Activated CD8-positive, alpha-beta memory T cell treated with anti-CD3 and anti-CD28 coated beads, Interleukin-2, amount 50 U/mL, for 1 hour (primary cell): ENCODE measurements around the gene CTSE.

Source experiments
- DNase-seq: peaks from one replicate; pipeline ENCODE4 v3.0.0-alpha.2; 2020; ENCODE audit errors: extremely low read depth

CTSE gene

DNA sequence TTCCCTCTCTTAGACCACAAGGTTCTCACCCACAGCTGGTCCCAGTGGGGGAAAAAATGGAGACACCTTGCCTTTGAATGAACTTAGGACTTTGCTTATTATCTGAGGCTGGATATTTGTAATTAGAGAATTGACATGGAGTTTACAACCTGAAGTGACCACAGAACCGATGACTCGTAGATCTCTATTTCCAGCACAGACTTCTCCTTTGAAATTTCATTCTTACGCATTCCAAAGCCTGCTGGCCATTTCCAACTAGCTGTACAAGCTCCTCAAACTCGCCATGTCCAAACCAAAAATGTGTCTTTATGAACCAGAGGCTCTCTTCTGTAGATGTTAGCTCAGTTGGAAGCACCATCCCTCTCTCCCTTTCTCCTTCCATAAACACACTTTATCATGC is 32.5 kb downstream of the CTSE start:
- no peak for DNase-seq

DNA sequence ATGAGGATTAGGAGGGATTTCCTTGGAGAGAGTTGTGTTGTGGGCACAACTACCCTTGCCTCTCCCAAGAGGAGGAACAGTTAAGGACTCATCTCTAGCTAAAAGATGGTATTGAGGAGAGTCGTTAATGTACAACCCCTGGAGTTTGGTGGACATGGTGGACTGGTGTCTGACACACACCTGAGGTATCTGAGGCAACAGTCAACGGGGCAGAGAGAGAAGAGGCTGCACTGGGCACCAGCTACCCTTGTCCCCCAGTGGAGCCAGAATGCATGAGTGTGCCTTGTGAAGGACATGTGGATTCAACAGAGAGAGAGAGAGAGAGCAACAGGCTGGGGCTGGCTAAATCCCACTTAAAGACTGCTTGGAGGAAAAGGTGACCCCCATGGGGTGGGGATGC is 33.5 kb downstream of the CTSE start:
- no peak for DNase-seq

- no peak for DNase-seq
Observed at GRCh38 chr1:205989786-205990185, 33.9 kb downstream of the CTSE start.

GRCh38 chr1:205988585-205988995 is 35.1 kb downstream of the CTSE start:
- DNase-seq = no peak

- DNase-seq = no peak
Observed at GRCh38 chr1:205986861-205987260, 36.8 kb downstream of the CTSE start.

DNA sequence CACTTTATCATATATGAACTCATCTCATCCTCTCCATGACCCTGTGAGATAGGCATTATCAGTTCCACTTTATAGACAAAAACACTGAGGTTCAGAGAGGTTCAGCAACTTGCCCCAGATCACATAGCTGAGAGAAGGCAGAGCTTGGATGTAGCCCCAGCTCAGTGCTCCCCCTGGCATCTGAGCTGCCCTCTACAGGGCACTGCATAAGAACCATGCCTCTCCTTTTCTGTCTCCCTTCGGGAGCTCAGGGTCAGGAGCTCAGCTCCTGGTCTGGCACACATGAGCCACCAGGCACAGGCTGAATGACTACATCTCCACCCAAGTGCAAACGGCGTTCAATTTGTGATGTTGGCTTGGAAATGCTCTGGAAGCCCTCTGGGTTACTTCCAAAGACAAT is 37.4 kb downstream of the CTSE start:
- no peak for DNase-seq

- DNase-seq = no peak
Observed at GRCh38 chr1:205985330-205986005, 38.2 kb downstream of the CTSE start.

- DNase-seq = no peak
Observed at GRCh38 chr1:205983925-205984725, 39.6 kb downstream of the CTSE start.

DNA sequence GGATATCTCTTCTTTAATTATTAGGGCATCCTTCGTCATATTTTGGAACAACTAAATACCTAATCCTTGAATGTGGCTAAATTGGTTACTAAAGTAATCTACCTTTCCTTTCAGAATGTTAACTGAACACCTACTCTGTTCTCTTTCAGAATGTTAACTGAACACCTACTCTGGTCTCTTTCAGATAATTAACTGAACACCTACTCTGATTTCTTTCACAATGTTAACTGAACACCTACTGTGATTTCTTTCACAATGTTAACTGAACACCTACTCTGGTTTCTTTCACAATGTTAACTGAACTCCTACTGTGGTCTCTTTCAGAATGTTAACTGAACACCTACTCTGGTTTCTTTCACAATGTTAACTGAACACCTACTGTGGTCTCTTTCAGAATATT is 42.4 kb downstream of the CTSE start:
- no peak for DNase-seq

GRCh38 chr1:205980237-205980870 is 43.3 kb downstream of the CTSE start:
- no peak for DNase-seq

- DNase-seq = no peak
Observed at GRCh38 chr1:205979301-205979700, 44.4 kb downstream of the CTSE start.

GRCh38 chr1:205978676-205979075 is 45.0 kb downstream of the CTSE start:
- DNase-seq = no peak

DNA sequence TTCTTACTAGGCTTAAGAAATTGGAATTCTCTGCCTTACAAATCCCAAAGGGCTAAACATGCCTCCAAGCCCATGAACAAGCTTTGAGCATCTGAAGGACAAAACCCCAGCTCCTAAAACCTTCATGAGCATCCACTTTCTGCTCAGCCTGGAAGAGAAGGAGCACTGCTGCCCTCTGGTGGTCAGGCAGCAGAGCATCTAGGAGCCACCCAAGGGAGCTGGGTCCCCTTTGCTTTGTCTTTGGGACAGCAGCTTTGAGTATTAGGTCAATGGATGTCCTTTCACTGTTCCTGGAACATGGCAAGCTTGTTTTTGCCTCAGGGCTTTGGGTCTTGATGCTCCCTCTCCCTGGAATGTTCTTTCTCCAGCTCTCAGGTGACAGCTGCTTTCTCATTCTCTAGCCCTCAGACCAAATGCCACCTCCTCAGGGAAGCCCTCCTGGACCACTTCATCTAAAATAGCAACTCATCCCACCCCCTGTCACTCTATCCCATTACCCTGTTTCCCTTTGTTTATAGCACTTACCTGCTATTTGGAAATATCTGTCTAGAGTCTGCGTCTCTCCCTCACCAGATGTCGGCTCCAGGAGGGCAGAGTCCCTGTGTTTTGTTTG is 46.2 kb downstream of the CTSE start:
- peak; percentile 34 for DNase-seq

DNA sequence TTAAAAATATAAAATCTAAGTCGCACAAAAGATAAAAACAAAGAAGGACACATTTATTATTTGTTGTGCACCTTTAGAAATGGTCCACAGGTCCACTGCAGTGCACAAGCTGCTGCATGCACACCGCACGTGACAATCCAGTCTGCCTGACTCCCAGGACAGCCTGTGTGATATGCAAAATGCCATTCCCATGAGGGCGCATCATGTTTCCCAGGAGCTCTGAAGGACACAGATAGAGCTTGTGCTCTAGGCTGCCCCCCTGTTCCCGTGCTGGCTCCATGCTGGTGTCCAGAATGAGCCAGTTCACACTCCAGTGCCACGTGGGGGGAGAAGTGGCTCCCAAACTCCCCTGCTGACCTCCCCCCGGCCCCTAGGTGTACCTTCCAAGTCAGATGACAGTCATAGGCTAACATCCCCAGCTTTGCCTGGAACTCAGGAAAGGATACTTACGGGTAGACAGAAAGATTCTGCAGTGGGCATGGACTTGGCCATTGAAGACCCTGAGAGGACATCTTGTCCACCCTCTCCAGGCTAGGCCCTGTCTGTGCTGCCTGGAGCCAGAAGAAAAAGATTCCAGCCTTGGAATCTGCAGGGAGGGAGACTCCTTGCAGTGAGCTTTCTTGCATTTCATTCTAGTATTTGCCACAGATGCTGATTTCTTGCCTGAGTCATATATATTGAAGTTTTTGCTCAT is 46.8 kb downstream of the CTSE start:
- DNase-seq = no peak

- no peak for DNase-seq
Observed at GRCh38 chr1:205976036-205976435, 47.7 kb downstream of the CTSE start.

DNA sequence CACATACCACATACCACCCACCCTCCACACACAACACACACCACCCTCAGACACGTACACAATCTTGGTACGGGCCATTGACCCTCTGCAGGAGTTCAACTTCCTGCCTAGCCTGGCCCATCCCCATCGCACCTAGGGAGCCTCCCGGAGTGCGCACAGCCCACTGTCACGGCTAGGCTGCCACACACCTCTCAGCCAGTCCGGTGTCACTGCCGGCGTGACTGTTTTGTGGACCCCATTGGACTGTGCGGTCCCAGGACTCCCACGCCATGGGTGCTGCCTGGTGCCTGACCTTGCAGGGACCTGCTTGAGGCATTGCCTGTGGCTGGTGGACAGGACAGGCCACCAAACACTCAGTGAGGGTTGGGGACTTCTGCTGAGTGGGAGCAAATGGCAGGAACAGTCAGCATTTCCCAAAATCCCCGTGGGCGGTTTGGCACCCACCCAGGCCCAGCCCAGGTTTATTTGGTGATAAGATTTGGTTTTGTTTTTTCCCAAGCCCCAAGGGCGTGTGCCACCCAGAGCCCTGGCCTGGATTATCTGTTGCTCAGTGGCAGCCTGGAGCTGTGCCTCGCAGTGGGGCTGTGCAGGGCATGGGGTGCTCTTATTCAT is 48.2 kb downstream of the CTSE start:
- DNase-seq = no peak

- no peak for DNase-seq
Observed at GRCh38 chr1:205974712-205975111, 49.0 kb downstream of the CTSE start.

DNA sequence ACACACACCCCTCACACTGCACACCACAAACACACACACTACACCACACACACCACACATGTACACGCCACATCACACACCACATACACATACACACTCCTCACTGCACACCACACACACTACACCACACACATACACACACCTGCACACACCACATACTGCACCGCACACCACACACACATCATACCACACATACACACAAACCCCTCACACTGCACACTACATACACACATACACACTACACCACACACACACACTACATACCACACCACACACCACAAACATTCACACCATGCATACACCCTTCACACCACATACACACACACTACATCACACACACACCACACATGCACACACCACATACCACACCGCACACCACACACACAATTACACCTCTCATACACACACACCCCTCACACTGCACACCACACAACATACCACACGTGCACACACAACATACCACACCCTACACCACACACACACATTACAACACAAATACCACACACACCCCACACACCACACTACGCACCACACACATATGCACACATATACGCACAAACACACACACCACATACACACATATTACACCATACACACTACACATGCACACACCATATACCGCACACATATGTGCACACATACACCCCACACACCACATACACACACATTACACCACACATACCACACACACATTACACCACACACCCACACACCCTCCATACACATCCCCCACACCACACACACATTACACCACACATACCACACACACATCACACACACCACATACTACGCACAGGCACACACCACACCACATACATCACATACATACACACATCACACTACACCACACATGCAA is 50.1 kb downstream of the CTSE start:
- no peak for DNase-seq

- no peak for DNase-seq
Observed at GRCh38 chr1:205972491-205973168, 51.1 kb downstream of the CTSE start.

GRCh38 chr1:205972081-205972480 is 51.6 kb downstream of the CTSE start:
- DNase-seq = no peak
